HG02973 (cell line): ENCODE measurements around the gene EFTUD2.

Experiments used
- ATAC-seq: cut with Tn5 transposase; IDR thresholded peaks from one replicate; pipeline ENCODE4 v1.9.1; 2021; ENCODE audit warnings: moderate library complexity; ENCODE audit not compliant: unreplicated experiment

EFTUD2 gene

DNA sequence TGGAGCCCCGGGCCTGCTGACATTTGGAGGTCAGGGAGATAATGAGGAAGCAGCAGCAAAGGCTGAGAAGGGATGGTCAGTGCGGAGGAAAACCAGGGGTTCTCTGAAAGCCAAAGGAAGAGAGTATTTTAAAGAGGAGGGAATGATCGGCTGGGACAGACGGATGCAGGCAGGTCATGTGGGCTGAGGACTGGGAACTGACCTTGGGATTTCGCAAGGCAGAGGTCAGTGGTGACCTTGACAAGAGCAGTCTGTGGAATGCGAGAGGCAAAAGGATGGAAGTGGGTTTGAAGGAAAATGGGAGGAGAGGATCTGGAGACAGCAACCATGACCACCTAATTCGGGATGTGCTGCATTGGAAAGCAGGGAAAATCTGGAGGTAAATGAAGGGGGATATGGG lies 10.2 kb downstream of the EFTUD2 start:
- no peak for ATAC-seq

DNA sequence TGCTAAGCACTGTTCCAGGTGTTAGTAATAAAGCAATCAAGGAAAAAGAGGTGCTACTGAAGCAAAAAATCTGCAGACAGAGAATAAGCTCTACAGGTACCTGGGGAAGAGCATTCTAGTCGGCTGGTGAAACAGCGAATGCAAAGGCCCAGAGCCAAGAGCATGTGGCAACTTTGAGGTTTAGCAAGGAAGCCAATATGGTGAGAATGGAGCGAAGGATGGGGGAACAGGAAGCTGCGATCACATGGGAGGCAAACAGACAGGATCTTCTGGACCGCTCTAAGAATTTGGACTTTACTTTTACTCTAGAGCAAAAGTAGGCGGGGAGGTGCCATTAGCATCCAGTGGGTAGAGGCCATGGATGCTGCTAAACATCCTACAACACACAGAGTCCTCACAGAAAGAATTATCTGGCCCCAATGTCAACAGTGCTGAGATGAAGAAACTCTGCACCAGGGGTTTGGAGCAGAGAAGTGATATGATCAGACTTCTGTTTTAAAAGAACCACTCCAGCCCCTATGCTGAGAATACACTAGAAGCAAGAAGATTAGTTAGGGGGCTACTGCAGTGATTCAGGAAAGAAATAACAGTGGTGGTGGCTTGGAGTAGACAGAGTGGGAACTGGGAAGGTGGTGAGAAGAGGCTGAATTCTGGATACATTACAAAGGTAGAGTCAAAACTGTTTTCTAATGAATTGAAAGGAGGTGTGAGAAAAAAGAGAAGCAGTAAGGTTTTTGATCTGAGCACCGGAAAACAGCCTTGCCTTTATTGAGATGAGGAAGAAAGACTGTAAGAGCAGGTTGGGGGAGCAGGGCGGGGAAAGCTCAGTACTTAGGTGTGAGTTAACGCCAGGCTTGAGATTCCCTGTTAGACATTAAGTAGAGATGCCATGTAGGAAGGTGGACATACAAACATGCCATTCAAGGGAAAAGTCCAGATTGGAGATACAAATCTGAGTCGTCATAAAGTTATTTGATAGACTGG lies 11.0 kb downstream of the EFTUD2 start:
- no peak for ATAC-seq

- ATAC-seq: no peak
Measured at GRCh38 chr17:44887016-44887415, 12.2 kb downstream of the EFTUD2 start.

DNA sequence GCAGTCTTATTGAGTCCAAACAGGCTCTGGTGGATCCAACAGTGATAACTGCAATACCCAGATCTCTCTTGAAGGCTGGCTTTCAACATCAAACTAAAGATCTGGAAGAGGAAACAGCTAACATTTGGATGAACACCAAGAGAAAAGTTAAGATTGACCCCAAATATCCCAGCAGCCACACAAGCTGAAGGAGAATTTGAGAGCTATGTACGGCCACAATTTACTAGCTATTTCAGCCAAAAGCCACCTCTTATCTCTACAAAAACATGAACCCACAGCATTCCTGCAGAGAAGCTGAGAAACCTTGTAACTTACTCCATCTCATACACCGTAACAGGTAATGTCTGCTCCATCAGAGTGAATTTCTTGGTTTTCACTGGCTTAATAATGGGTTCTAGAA lies 14.3 kb downstream of the EFTUD2 start:
- no peak for ATAC-seq

DNA sequence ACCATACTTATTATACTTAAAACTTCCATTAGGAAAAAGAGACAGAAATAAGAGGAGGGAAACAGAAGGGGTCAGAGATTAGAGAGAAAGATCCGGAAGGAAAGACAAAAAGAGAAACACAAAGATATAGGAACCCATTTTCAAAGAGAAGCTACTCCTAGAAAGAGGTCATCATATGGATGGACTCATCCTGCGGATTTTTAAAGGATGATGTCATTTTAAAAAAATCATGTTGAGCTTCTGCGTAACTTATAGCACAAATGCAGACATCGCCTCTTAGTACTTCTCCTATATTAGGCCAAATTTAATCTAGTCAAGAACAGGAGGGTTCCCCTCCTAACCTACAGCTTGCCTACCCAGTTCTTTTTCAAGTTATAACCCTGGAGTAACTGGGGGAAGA lies 18.1 kb downstream of the EFTUD2 start:
- no peak for ATAC-seq

- no peak for ATAC-seq
Measured at GRCh38 chr17:44880062-44880461, 19.2 kb downstream of the EFTUD2 start.

DNA sequence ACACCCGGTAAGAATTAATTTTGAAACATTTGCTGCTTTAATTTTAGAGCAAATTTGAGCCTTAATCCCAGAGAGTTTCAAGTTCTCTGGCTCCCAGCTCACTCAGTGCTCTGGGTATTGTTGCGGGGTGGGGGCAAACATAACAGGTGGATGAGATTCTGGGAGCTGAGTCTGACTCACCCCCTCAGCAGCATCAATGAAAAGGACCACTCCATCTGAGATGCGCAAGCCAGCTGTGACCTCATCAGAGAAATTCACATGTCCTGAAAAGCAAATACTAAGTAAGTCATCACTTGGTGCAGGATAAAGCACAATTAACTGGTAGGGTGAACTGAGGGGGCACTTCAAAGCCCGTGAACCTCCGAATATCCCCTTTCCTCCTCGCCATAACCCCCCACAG lies 19.9 kb downstream of the EFTUD2 start:
- no peak for ATAC-seq

DNA sequence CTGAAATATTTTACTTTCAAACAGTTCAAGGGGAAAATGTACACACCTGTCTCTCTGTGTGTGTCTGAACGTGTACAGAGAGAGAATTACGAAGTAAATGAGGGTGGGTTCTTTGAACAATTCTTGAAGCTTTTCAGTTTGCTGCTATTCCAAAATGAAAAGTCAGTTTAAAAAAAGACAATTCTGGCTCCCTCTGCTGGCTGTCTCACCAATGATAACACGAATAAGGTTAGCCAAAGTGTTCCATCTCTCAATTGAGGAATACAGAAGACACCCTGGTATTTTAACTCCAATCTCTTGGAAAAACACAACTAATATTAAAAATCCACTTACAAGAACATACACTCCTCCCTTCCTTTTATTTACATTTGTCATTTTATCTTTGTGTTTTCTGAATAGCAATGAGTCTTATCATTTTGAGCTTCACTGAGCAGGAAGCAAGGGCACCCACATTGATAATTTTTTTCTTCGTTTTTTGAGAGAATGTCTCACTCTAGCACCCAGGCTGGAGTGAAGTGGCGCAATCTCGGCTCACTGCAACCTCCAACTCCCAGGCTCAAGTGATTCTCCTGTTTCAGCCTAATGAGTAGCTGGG lies 20.5 kb downstream of the EFTUD2 start:
- ATAC-seq: no peak

DNA sequence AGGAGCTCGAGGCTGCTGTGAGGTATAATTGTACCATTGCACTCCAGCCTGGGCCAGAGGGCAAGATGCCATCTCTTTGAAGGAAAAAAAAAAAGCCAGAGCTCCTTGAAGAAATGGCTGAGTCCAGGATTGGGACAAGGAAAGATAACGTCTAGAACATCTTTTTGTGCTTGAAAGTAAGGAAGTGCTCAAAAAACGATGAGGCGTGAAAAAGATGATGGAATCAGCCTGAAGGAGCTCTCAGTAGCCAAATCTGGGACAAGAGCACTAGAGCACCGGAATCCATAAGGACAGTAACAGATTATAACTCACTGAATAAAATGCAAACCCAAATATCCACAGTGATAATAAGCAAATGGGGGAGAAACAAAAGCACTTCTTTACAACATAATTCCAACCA lies 22.1 kb downstream of the EFTUD2 start:
- no peak for ATAC-seq

DNA sequence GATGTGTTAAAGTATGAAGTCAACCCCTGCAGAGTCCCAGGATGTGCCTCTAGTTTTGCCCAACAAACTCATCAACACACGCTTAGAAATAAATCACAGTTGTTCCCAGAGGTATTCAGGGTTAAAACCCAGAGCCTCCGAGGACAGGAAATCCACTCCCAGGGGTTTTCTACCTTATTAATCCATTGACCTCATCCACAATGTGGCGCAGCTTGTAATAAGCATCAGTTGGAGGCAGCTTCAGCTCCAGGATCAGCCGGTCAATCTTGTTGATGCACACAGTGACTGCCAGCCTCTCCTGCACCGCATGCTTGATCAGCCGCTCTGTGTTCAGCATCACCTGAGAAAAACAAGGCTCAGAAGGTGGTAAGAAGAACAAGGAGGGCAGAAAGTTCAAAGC lies 23.5 kb downstream of the EFTUD2 start:
- no peak for ATAC-seq

GRCh38 chr17:44872131-44872768 lies 27.0 kb downstream of the EFTUD2 start:
- ATAC-seq: no peak

GRCh38 chr17:44871556-44871955 lies 27.7 kb downstream of the EFTUD2 start:
- ATAC-seq: no peak

DNA sequence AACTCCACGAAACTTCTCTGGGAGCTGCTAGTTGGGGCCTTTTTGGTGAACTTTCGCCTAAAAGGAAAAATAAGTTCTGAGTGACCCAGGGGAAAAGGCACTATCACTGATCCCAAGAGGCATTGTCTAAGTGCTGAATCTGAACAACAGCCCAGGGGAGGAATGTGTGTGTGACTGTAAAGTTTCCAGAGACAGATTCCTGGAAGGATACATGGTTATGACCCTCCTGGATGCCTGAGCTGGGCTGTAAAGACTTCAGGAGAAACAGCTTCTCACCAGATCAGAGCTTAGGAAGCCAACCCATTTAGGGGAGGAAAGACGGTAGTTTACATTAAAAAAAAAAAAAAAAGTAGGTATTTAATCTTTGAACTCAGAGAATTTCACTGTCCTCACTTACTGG lies 31.4 kb downstream of the EFTUD2 start:
- ATAC-seq: no peak

DNA sequence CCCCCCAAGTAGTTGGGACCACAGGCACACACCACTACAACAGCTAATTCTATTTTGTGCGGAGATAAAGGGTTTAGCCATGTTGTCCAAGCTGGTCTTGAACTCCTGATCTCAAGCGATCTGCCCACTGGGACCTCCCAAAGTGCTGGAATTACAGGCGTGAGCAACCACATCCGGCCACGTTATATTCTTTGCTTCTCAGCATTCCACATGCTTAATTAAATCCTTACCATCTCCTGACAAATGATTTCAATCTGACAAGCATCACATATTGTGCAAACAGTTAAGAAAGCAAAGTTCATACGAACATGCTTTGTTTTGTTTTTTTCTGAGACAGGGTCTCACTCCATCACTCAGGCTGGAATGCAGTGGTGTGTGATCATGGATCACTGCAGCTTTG lies 33.3 kb downstream of the EFTUD2 start:
- no peak for ATAC-seq

GRCh38 chr17:44865231-44865660 lies 34.0 kb downstream of the EFTUD2 start:
- ATAC-seq: no peak

DNA sequence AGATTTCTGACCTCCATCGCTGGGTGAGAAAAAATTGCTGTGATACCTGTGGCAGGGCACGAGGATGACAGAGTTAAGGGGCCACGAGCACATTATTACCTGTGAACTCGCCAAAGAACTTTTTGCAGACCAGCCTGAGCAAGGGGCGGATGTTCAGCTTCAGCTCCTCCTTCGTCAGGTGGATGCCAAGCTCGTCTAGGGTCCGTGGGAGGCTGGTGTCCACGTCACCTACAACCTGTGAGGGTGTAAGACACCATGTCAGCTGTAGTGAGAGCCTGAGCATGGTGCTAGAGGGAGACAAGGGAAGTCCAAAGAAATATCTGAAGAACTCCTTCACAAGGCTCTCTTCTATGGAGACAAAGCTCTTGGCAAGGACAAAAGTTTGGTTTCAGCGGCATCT lies 34.4 kb downstream of the EFTUD2 start:
- ATAC-seq: no peak

DNA sequence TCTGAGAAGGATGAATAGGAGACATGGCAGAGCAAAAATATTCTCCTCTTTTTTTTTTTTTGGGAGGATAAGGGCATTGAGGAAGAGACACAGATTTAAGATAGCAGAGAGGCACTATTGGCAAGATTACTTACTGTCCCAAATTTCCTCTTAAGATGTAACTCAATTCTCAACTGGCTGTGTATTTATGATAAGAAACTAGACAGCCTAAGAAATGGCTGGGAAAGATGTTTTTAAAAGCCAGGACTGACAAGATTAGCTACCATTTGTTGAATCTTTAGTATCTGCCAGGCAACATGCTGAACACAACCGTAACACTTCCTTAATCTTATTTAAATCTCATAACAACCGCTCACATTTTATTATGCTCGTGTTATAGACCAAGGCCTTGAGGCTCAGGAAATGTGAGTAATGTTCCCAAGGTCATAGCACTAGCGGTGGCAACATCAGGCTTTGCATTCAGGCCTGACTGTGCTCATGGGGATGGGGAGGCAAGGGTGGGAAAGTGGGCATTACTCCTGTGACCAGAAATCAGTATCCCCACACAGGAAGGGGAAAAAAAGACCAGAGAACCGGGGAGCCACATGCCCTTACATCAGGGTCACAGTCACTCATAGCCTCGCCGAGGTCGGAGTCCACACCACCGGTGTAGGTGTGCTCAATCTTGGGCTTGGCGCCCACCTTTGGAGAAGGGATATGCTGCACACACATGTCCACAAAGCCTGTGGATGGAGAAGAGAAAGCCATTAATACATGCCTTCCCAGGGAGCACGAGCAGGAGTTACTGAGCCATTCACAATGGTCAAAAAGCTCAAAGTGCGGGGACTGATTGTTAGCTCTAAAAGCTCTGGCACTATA lies 36.0 kb downstream of the EFTUD2 start:
- no peak for ATAC-seq

- no peak for ATAC-seq
Measured at GRCh38 chr17:44862278-44862914, 36.8 kb downstream of the EFTUD2 start.

DNA sequence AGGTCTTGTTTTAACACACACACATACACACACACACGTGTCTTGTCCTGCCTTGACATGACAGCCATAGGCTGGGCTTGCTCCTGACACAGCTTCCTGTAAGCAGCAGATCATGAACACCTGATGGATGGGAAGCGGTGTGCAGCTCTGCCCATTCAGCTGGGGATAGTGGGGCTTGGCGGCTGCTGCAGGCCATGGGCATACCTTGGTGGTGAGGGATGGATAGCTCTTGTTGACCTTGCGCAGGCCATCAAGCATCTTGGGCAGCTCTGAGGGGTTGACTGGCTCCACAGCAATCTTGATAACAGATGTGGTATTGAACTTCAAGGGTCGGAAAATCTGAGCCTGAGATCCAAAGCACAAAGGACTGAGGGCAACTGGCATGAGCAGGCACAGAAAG lies 39.5 kb downstream of the EFTUD2 start:
- ATAC-seq: no peak

DNA sequence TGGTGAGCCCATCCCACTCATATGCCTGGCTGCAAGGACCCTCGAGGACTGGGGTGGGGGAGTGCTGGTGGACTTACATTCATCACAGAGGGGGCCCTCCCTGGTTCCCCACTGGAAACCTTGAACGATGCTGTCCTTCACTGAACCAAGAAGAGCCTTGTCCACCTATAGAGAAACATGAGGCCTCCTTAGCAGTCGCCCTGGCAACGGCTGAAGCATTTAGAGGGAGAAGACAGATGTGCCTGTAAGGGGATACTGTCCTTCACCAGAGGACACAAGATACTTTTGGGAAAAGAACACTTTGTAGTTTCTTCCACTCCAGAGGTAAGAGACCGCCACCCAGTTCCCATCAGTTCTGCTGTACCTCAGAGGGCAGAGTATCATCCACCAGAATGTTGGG lies 45.1 kb downstream of the EFTUD2 start:
- ATAC-seq: no peak

- ATAC-seq: no peak
Measured at GRCh38 chr17:44850612-44851011, 48.6 kb downstream of the EFTUD2 start.
